CD4-positive, alpha-beta T cell treated with Interleukin-21 for 1 hour (primary cell): ENCODE measurements around the gene HPCAL1.
"Not testable (repeated sequence)": the region's sequence is repeated elsewhere in the genome, so short reads cannot be mapped to it uniquely, and the experiment has no call there.

Source experiments
- DNase-seq: peaks from one replicate; pipeline ENCODE4 v3.0.0-alpha.2; 2020

The HPCAL1 gene

GRCh38 chr2:10448576-10449485, 146.1 kb downstream of the HPCAL1 start:
- peak; percentile 95 for DNase-seq

DNA sequence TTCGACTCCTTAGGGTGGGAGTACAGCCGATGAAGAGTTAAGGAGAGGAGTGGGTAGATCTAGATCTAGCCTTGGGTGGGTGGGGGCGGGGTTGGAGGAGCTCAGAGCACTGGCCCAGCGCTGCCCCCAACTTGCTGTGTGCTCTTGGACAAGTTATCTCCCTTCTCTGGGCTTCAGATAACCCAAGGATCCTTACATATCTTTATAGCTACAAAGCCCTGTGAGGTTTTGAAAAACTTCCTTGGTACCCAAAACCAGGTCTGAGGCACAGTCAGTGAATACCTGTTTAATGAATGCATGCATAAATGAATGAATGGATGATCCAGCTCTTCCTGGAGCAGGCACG, 146.8 kb downstream of the HPCAL1 start:
- no peak for DNase-seq

GRCh38 chr2:10449838-10450691, 147.4 kb downstream of the HPCAL1 start:
- no peak for DNase-seq

DNA sequence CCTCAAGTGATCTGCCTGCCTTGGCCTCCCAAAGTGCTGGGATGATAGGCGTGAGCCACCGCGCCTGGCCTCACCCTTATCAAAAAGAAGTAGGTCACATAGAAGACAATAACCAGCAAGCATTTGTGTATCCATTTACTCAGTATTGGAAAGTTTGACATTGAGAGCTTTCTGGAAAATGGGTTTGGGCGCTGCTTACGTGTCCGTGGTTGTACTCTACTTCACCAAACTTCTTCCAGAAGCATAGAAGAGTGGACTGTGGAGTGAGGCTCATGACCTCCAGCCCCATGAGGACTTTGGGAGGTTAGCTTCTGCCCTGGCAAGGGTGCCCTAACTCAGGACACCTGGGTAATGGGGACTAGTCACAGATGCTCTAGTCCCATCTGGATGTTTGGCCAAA, 149.1 kb downstream of the HPCAL1 start:
- no peak for DNase-seq

DNA sequence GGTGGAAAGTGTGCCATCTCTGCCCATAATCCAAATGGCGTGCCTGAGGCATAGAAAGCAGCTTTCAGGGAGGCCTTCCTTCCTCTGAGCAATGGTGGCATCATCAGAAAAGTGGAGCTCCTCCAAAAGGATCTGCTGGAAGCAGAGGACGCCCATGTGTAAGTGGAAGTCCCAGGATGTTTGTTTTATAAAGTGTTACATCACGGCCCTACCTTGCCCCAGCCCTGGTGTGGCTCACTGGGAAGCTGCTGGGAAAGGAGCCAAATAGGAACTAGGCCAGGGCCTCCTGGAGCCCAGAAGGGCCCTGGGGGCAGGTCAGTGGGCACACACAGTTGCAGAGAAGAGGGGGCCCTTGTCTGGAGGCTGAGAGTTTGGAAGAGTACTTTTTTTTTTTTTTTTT, 149.6 kb downstream of the HPCAL1 start:
- no peak for DNase-seq

DNA sequence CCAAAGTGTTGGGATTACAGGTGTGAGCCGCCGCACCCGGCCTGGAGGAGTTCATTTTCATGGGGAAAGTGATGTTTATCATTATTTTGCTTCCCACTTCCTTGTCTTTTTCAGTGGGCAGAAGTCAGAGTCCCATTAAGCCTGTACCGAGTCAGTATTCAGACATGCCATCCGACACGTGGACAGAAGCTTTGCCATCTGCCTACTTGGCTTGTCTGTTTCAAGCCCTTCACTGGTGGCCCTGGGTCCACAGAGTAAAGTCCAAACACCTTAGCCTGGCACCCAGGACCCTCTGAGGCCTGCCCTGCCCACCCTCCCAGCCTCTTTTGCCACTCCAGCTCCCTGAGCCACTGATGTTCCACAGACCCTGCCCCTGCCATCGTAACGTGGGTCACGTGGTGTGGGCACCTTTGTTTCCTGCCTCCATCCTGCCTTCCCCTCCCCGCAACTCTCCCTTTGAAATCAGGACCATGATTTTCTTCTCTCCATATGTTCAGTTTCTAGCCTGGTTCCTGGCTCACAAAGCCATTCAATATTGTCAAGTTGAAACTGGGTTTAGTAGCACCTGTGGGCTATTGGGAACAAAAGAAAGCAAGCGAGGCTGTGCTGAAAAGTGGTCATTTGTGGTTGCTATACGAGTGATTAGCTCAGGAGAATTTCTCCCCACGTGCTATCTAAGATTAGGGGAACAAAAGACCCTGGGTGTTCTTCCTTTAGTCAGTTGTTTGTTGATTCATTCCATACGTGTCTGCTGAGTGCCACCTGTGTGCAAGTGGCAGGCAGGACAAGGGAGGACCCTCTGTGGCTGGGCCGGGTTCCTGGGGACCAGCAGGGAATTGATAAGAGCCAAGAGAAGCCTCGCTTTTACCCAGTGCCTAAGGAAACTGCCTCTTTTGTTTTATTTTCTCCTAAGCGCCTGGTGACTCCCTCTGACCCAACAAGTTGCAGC, 150.5 kb downstream of the HPCAL1 start:
- DNase-seq: no peak

- no peak for DNase-seq
Observed at GRCh38 chr2:10453905-10454298, 151.2 kb downstream of the HPCAL1 start.

DNA sequence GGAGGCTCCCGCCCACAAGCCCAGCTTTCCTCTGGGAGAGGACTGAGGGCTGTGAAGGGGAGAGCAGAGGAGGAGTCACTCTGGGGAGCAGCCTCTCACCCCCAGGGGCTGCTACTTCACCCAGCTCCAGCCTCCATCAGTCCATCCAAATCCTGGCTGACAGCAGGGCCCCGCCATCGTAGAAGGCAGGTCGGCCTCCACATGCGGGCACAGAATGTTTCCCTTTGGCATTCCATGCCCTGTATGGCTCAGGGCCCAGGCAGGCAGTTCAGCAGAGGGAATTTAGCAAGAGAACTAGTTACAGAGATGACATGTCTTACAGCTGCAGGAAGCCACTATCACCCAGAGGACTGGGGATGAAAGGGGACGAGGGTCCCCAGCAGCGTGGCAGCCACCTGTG, 151.8 kb downstream of the HPCAL1 start:
- no peak for DNase-seq

GRCh38 chr2:10457195-10457594, 154.5 kb downstream of the HPCAL1 start:
- not testable (repeated sequence) for DNase-seq

DNA sequence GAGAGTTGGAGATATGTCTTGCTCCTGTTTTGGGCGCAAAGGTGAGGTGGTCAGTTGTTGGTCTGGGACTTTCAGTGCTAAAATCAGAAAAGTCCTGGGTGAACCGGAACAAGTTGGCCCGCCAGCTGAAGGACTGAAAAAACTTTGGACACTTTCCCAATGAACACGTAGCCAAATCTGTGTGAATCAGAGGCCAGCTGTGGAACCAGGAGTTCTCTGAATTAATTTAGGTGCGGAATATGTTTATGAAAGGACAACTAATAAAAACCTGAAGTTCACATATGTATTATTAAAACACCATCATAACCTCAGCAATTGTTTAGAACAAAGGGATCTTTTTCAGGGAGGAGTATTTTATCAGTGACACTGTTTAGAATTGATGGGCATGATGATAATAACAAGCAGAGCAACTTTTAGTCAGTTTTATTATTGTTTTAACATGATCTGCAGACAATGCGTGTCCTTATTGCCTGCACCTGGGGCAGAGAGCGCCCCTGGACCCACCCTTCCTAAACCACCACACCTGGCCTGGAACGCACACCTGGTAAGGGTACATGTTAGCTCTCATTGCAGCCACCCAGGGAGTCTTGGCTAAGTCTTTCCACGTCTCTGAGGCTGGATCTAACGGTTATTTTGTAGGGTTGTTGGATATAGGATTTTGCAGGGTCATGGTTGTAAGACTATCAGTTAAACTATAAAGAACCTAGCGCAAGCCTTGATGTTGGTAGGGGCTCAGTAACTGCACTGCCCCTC, 155.3 kb downstream of the HPCAL1 start:
- no peak for DNase-seq

DNA sequence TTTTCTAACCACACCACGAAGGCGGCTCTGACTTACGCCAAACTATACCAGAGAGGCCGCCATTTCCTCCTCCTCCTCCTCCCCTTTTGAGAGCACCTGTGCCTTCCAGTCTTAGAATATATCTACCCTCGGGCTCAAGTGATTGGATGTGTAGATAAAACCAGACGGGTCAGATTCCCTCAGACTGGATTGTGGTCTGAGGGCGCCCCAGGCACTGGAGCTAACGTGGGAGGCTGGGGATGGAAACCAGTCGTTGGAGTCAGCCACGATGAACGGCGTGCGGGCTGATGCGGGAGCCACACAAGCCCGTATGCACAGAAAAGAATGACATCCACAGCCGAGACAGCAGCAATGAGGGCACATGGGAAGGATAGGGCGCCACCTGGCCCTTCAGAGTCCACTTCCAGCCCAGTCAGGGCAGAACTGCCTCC, 157.7 kb downstream of the HPCAL1 start:
- no peak for DNase-seq

DNA sequence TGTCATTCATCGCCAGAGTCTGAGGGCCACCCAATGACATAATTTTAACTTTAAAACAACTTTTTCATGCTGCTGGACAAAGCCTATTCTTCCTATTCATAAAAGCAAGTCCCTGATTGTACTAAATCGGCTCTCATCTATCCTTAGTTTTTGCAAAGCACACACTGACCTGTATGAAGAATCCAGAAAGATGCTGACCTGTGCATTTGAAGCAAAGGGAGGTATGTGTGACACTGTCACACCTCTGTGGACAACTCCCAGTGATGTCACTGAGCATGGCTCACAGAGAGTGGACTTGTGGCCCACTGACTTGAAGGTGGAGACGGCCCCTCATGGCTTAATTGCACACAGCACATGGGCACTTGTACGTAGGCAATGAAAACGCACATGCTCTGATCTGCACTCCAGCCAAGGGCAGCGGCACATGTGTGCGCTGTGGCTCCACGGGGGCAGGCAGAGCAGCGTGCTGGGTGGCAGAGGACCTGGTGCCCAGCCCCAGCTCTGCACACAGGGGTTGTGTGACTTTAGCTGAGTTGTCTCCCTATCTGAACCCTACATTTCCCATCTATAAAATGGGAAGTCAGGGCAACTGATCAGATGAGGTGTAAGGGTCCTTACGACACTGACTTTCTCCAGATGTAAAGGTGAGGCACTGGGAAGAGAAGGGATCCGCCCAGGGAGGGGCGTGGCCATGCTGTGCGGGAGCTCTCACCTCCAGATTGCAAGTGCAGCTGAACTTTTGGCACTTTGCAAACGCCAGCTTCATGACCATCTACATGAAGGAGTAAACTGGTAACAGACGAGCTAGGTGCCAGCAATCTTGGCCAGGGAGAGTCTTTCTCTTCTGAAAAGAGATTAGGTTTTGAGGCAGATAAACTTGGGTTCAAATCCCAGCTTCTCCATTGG, 159.7 kb downstream of the HPCAL1 start:
- DNase-seq: no peak

DNA sequence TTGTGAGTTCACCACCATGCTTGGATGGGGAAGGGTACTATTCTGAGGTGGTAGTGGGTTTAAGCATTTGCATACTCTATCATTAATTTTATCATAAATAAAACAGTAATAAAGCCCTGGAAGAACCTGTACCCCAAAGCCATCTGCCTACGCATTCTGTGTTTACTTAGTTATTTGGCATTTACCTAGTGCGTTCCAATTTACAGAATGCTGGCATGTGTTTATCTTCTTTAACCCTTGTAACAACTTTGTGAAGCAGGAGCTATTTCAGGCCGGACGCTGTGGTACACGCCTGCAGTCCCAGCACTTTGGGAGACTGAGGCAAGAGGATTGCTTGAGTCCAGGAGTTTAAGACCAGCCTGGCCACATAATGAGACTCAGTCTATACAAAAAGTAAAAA, 163.2 kb downstream of the HPCAL1 start:
- no peak for DNase-seq

- no peak for DNase-seq
Observed at GRCh38 chr2:10466801-10467200, 164.1 kb downstream of the HPCAL1 start.

GRCh38 chr2:10467401-10467800, 164.7 kb downstream of the HPCAL1 start:
- no peak for DNase-seq

DNA sequence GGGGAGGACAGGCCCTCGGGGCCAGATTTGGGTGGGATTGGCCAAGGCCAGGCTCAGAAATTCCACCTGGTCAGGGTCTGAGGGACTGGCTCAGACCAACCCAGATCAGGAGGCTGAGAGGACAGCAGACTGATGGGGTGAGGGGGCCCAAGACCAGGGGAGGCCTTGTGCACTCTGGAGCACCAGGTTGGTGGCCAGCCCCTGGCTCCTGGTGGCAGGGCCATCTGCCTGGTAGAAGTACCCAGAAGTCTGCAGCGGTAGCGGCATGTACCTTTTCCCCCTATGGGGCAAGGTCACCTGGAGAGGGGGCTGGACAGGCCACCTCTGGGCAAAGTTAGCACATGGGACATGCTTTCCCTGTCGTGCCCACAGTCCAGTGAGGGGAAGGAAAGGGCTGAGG, 166.6 kb downstream of the HPCAL1 start:
- DNase-seq: no peak

DNA sequence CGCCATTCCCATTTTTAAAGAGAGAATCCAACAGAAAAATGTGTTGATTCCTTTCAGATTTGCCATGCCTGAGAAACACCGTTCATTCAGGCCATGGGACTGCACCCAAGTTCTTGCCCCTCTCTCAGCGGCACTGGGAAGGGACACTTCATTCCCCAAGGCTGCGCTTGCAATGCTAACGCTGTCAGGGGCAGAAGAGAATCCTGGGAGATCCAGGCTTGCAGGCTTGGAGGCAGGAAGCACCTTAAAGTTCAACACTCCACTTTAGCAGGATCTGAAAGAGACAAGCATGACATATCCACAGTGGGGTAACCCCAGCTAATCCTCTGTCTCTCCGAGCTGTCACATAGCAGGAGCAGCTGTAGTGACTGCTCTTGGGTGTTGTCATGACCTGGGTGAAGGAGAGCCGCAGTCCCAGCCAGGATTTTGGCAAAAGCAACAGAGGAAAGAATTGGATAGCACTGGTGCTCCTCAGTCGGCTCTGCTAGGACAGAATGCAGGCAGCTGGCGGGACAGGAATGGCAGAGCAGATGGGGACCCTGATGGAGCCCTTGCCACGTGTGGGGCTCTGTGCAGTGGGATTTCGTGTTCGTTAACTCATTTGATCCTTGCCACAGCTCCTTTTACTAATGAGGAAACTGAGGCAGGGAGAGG, 167.4 kb downstream of the HPCAL1 start:
- no peak for DNase-seq

GRCh38 chr2:10471046-10471571, 168.4 kb downstream of the HPCAL1 start:
- no peak for DNase-seq

- no peak for DNase-seq
Observed at GRCh38 chr2:10471955-10472354, 169.3 kb downstream of the HPCAL1 start.

- DNase-seq: no peak
Observed at GRCh38 chr2:10473121-10473756, 170.5 kb downstream of the HPCAL1 start.
